NAMALWA (cell line): ENCODE measurements around the gene MT1B.
"Not testable (repeated sequence)": the region's sequence is repeated elsewhere in the genome, so short reads cannot be mapped to it uniquely, and the experiment has no call there.

Experiments
- DNase-seq: peaks from one replicate; pipeline ENCODE4 v3.0.0-alpha.2; 2015; ENCODE audit warnings: low spot score

The MT1B gene

GRCh38 chr16:56637814-56638750, 13.6 kb upstream of the MT1B start, which contains the start of gene MT1A:
TSS of gene MT1A (plus strand) at chr16:56638666. CDS start at chr16:56638739, 73 bp downstream.
- DNase-seq: no peak

GRCh38 chr16:56639045-56639444, 12.6 kb upstream of the MT1B start:
- DNase-seq: no peak

GRCh38 chr16:56640076-56640475, 11.6 kb upstream of the MT1B start:
- DNase-seq: no peak

GRCh38 chr16:56641166-56641565, 10.5 kb upstream of the MT1B start:
- DNase-seq: no peak

GRCh38 chr16:56643080-56643778, 8.5 kb upstream of the MT1B start:
- no peak for DNase-seq

- DNase-seq: no peak
These were observed 7.9 kb upstream of the MT1B start for GRCh38 chr16:56643833-56644232.

GRCh38 chr16:56645311-56645710, 6.4 kb upstream of the MT1B start:
- no peak for DNase-seq

- DNase-seq: no peak
These were observed 5.8 kb upstream of the MT1B start for GRCh38 chr16:56645838-56646237.

- no peak for DNase-seq
These were observed 3.9 kb upstream of the MT1B start for GRCh38 chr16:56647641-56648431.

GRCh38 chr16:56649271-56649670, 2.4 kb upstream of the MT1B start:
- DNase-seq: no peak

GRCh38 chr16:56649820-56650219, 1.9 kb upstream of the MT1B start:
- no peak for DNase-seq

- DNase-seq: no peak
These were observed 914 bp downstream of the MT1B start for GRCh38 chr16:56652600-56652999.

GRCh38 chr16:56653218-56653617, 1.5 kb downstream of the MT1B start:
- no peak for DNase-seq

- DNase-seq: peak; percentile 28
These were observed 6.1 kb downstream of the MT1B start, which contains the start of gene MT1F for GRCh38 chr16:56657555-56658326. TSS of gene MT1F (plus strand) at chr16:56657959. CDS start at chr16:56658059, 100 bp downstream.

GRCh38 chr16:56658327-56658875, 6.7 kb downstream of the MT1B start:
- DNase-seq: no peak

- no peak for DNase-seq
These were observed 11.0 kb downstream of the MT1B start for GRCh38 chr16:56662357-56663354.

- no peak for DNase-seq
These were observed 12.8 kb downstream of the MT1B start for GRCh38 chr16:56664506-56664905.

GRCh38 chr16:56665286-56666261, 13.9 kb downstream of the MT1B start:
- DNase-seq: not testable (repeated sequence)
